OCI-LY1 (cell line): Measurements from ENCODE around the gene HOMER2.

Experiments used
- H2AFZ ChIP-seq: fragments of 200-600 bp; sonication (generic), shearing (Covaris generic); 2 replicates; pipeline ENCODE4 v1.6.0; 2014; ENCODE audit warnings: antibody characterized with exemption, mild to moderate bottlenecking, low read length
- H3F3A ChIP-seq: fragments of 200-600 bp; sonication (generic), shearing (Covaris generic); 2 replicates; pipeline ENCODE4 v1.6.0; 2014; ENCODE audit warnings: mild to moderate bottlenecking, antibody characterized with exemption, low read length, moderate library complexity; ENCODE audit not compliant: insufficient read depth
- H3K27ac ChIP-seq: fragments of 200-600 bp; sonication (generic); 2 replicates; pipeline ENCODE4 v1.5.1; 2014; ENCODE audit warnings: low read length, mixed run types, mild to moderate bottlenecking, low read depth; ENCODE audit not compliant: poor library complexity, severe bottlenecking
- H3K27me3 ChIP-seq: fragments of 200-600 bp; sonication (generic); 2 replicates; pipeline ENCODE4 v1.6.0; 2014; ENCODE audit warnings: antibody characterized with exemption, mild to moderate bottlenecking, low read length, moderate library complexity; ENCODE audit not compliant: insufficient read depth
- H3K36me3 ChIP-seq: fragments of 200-600 bp; sonication (generic); 2 replicates; pipeline ENCODE4 v1.6.1; 2014; ENCODE audit warnings: mild to moderate bottlenecking, antibody characterized with exemption, low read length, moderate library complexity, mixed read lengths; ENCODE audit not compliant: insufficient read depth
- H3K4me1 ChIP-seq: fragments of 200-600 bp; sonication (generic); 2 replicates; pipeline ENCODE4 v1.5.1; 2014; ENCODE audit warnings: mild to moderate bottlenecking, low read length, moderate library complexity; ENCODE audit not compliant: insufficient read depth, severe bottlenecking
- H3K4me2 ChIP-seq: fragments of 200-600 bp; sonication (generic), shearing (Covaris generic); 2 replicates; pipeline ENCODE4 v1.6.1; 2014; ENCODE audit warnings: low read length
- H3K4me3 ChIP-seq: fragments of 200-600 bp; sonication (generic); 2 replicates; pipeline ENCODE4 v1.5.1; 2014; ENCODE audit warnings: low read length, low read depth, mild to moderate bottlenecking, mixed read lengths; ENCODE audit not compliant: poor library complexity, severe bottlenecking
- H3K79me2 ChIP-seq: fragments of 200-600 bp; shearing (Covaris generic); 2 replicates; pipeline ENCODE4 v1.6.1; 2016; ENCODE audit warnings: mixed run types, low read length, mixed read lengths; ENCODE audit not compliant: insufficient read depth
- H3K9ac ChIP-seq: fragments of 200-600 bp; sonication (generic), shearing (Covaris generic); 2 replicates; pipeline ENCODE4 v1.6.1; 2014; ENCODE audit warnings: mild to moderate bottlenecking, low read length, mixed read lengths
- H3K9me2 ChIP-seq: fragments of 200-600 bp; sonication (generic), shearing (Covaris generic); 2 replicates; pipeline ENCODE4 v1.6.1; 2014; ENCODE audit warnings: low read depth, mild to moderate bottlenecking, low read length, mixed read lengths
- H3K9me3 ChIP-seq: fragments of 200-600 bp; shearing (Covaris generic); 2 replicates; pipeline ENCODE4 v1.6.1; 2014; ENCODE audit warnings: low read length, mixed read lengths
- H4K20me1 ChIP-seq: fragments of 200-600 bp; sonication (generic), shearing (Covaris generic); 2 replicates; pipeline ENCODE4 v1.6.0; 2016; ENCODE audit warnings: mild to moderate bottlenecking, low read length; ENCODE audit not compliant: insufficient read depth
- CTCF ChIP-seq: fragments of 200-600 bp; sonication (generic), shearing (Covaris generic); IDR thresholded peaks from 2 replicates; pipeline ENCODE4 v1.5.1; 2017; ENCODE audit warnings: mild to moderate bottlenecking, antibody characterized with exemption, low read length, moderate library complexity, mixed read lengths
- EZH2 ChIP-seq: fragments of 200-600 bp; sonication (generic), shearing (Covaris generic); IDR thresholded peaks from 2 replicates; pipeline ENCODE4 v1.8.0; 2017; ENCODE audit warnings: borderline replicate concordance, mixed run types, mild to moderate bottlenecking, antibody characterized with exemption, low read length, moderate library complexity, mixed read lengths

HOMER2 gene

DNA sequence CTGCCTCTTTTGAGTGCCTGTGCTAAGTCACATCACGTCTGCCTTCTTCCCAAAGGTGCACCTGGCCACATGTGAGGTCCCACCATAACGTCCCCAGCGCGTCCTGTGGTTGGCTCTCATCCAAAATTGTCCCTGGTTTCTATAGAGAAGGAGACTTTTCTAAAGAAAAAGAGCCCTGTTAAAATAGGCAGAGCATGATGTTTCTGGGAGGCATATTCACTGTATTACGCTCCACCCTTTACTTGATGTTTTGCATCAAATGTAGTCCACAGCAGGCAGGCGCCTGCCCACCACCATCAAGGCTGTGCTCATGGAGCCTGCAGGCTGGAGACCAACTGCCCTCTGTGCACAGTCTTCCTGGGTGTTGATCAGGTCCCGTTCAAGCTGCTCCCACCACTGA lies 106.8 kb downstream of the HOMER2 start:
- Histone ChIP-seq H4K20me1 (no peaks in the 10 kb centered on the region), H3K4me2 (peak overlapping the region; percentile 66), H2AFZ (no peak overlapping the region), H3K9ac (peak overlapping the region; percentile 52; the same call in 1 of the 2 replicates), H3K27me3 (no peaks in the 10 kb centered on the region), H3K4me1 (peaks cover 74% of the 10 kb centered on the region), H3K9me2 (no peaks in the 10 kb centered on the region), H3K9me3 (no peaks in the 10 kb centered on the region), H3F3A (peaks cover 8% of the 10 kb centered on the region; the same call in 1 of the 2 replicates), H3K4me3 (peak overlapping the region; percentile 51), H3K79me2 (no peaks in the 10 kb centered on the region), H3K27ac (peak overlapping the region; percentile 91), H3K36me3 (no peaks in the 10 kb centered on the region)
- no peak for TF ChIP-seq CTCF
- no peak for TF ChIP-seq EZH2

GRCh38 chr15:82843566-82843965 lies 109.0 kb downstream of the HOMER2 start:
- H3K36me3 ChIP-seq, result no peaks in the 10 kb centered on the region
- peak overlapping the region; percentile 91 for H3K27ac ChIP-seq
- H2AFZ ChIP-seq, result peak overlapping the region; percentile 64
- no peaks in the 10 kb centered on the region for H4K20me1 ChIP-seq
- peaks cover 8% of the 10 kb centered on the region; the same call in 1 of the 2 replicates for H3F3A ChIP-seq
- H3K9me2 ChIP-seq, result no peaks in the 10 kb centered on the region
- peak overlapping the region; percentile 51 for H3K4me3 ChIP-seq
- peak overlapping the region; percentile 52; the same call in 1 of the 2 replicates for H3K9ac ChIP-seq
- peak overlapping the region; percentile 66 for H3K4me2 ChIP-seq
- H3K4me1 ChIP-seq, result peaks cover 52% of the 10 kb centered on the region
- no peaks in the 10 kb centered on the region for H3K9me3 ChIP-seq
- no peak for TF ChIP-seq EZH2
- TF ChIP-seq CTCF, result no peak
- no peaks in the 10 kb centered on the region for H3K79me2 ChIP-seq
- H3K27me3 ChIP-seq, result no peaks in the 10 kb centered on the region

DNA sequence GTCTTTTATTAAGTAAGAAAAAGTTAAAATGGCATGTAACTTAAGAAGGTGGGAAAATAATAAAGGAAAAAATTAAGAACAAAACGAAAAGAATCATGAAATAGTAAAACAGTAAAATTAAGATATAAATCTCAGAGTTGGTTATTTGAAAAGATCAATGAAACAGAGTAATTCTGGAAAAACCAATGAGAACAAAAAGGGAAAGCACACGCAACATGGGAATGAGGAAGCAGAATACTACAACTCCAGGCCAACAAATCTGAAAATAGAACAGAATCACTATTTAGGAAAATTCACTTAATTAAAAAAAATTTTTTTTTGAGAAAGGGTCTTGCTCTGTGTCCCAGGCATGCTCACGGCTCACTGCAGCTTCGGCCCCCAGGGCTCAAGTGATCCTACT lies 112.4 kb downstream of the HOMER2 start:
- no peaks in the 10 kb centered on the region; the same call in 1 of the 2 replicates for H3F3A ChIP-seq
- no peak overlapping the region for H2AFZ ChIP-seq
- no peaks in the 10 kb centered on the region for H3K79me2 ChIP-seq
- H3K27ac ChIP-seq, result no peak overlapping the region
- peaks cover 19% of the 10 kb centered on the region for H3K4me1 ChIP-seq
- no peak overlapping the region for H3K9ac ChIP-seq
- H4K20me1 ChIP-seq, result no peaks in the 10 kb centered on the region
- no peaks in the 10 kb centered on the region for H3K27me3 ChIP-seq
- H3K36me3 ChIP-seq, result peaks cover 29% of the 10 kb centered on the region
- TF ChIP-seq EZH2 (no peak), CTCF (no peak)
- H3K9me3 ChIP-seq, result no peaks in the 10 kb centered on the region
- no peak overlapping the region for H3K4me3 ChIP-seq
- no peaks in the 10 kb centered on the region for H3K9me2 ChIP-seq
- H3K4me2 ChIP-seq, result no peak overlapping the region
